PC-3 (cell line): Measurements from ENCODE around the gene SLC25A11. TPM values are rescaled to one million over a fixed set of nuclear protein-coding genes. Genes with fewer than 3 reads are reported as not detected.

Experiments used
- ATAC-seq: fragments of 200-7000 bp; cut with Tn5 transposase; 2 replicates; pipeline ENCODE4 v1.9.1; 2020; ENCODE audit warnings: mild to moderate bottlenecking, moderate library complexity
- BruUV-seq: library from RNA; stranded (reverse); fragments of 400-500 nt; replicated peaks from 2 replicates; lab custom pipeline; 2021; lab: Mats Ljungman, UMichigan
- CTCF ChIA-PET: fragments of 300-600 bp; sonication (Branson Sonifier 250); formaldehyde crosslinking; loops from one replicate; lab custom pipeline; 2022; ENCODE audit warnings: antibody characterized with exemption; lab: Charles Lee
- POLR2A ChIA-PET: fragments of 300-600 bp; sonication (Branson Sonifier 250); formaldehyde crosslinking; loops from one replicate; lab custom pipeline; 2022; ENCODE audit warnings: antibody characterized with exemption; ENCODE audit not compliant: unreplicated experiment; lab: Charles Lee
- DNase-seq: peaks from one replicate; pipeline ENCODE4 v3.0.0-alpha.2; 2015
- H2AFZ ChIP-seq: fragments of 300-600 bp; sonication (generic); 2 replicates; pipeline ENCODE4 v1.6.0; 2016; ENCODE audit warnings: antibody characterized with exemption, low read length
- H3F3A ChIP-seq: fragments of 300-600 bp; sonication (generic); one replicate; pipeline ENCODE4 v1.6.0; 2017; ENCODE audit warnings: antibody characterized with exemption, low read length, control low read depth, mild to moderate bottlenecking; ENCODE audit not compliant: unreplicated experiment
- H3K27ac ChIP-seq: fragments of 300-600 bp; sonication (generic); 2 replicates; pipeline ENCODE4 v1.5.1; 2016; ENCODE audit warnings: mild to moderate bottlenecking, low read length
- H3K27me3 ChIP-seq: fragments of 300-600 bp; sonication (generic); 2 replicates; pipeline ENCODE4 v1.6.1; 2016; ENCODE audit warnings: low read length, mixed read lengths
- H3K36me3 ChIP-seq: fragments of 300-600 bp; sonication (generic); 2 replicates; pipeline ENCODE4 v1.6.1; 2016; ENCODE audit warnings: low read depth, mixed run types, low read length, mixed read lengths
- H3K4me1 ChIP-seq: fragments of 300-600 bp; sonication (generic); 2 replicates; pipeline ENCODE4 v1.5.1; 2016; ENCODE audit warnings: low read length; ENCODE audit not compliant: insufficient read depth
- H3K4me2 ChIP-seq: fragments of 300-600 bp; sonication (generic); 2 replicates; pipeline ENCODE4 v1.6.0; 2016; ENCODE audit warnings: low read length
- H3K4me3 ChIP-seq: fragments of 300-600 bp; sonication (generic); 2 replicates; pipeline ENCODE4 v1.5.1; 2016; ENCODE audit warnings: mild to moderate bottlenecking, low read length, mixed read lengths
- H3K79me2 ChIP-seq: fragments of 300-600 bp; sonication (generic); 2 replicates; pipeline ENCODE4 v1.6.1; 2017; ENCODE audit warnings: low read length, mixed read lengths
- H3K9ac ChIP-seq: fragments of 300-600 bp; sonication (generic); 2 replicates; pipeline ENCODE4 v1.6.0; 2016; ENCODE audit warnings: mild to moderate bottlenecking, low read length
- H3K9me2 ChIP-seq: fragments of 300-600 bp; sonication (generic); replicated peaks from 2 replicates; pipeline ENCODE4 v1.6.1; 2016; ENCODE audit warnings: mixed run types, low read length, mixed read lengths
- H3K9me3 ChIP-seq: fragments of 300-600 bp; sonication (generic); 2 replicates; pipeline ENCODE4 v1.6.1; 2016; ENCODE audit warnings: low read length, mixed read lengths
- H4K20me1 ChIP-seq: fragments of 300-600 bp; sonication (generic); 2 replicates; pipeline ENCODE4 v1.6.1; 2016; ENCODE audit warnings: low read length, mixed read lengths
- CTCF ChIP-seq: fragments of 300-600 bp; sonication (generic); conservative IDR thresholded peaks from 2 replicates; pipeline ENCODE4 v1.5.1; 2017; ENCODE audit warnings: antibody characterized with exemption, low read depth, mild to moderate bottlenecking, low read length
- EZH2 ChIP-seq: fragments of 300-600 bp; sonication (generic); IDR thresholded peaks from one replicate; pipeline ENCODE4 v1.6.1; 2017; ENCODE audit warnings: antibody characterized with exemption, mild to moderate bottlenecking, low read length; ENCODE audit not compliant: unreplicated experiment
- EZH2phosphoT487 ChIP-seq: fragments of 300-600 bp; sonication (generic); IDR thresholded peaks from 2 replicates; pipeline ENCODE4 v1.6.1; 2018; ENCODE audit warnings: mild to moderate bottlenecking, antibody characterized with exemption, low read length, borderline replicate concordance
- intact Hi-C: fragments of 100-400 bp; cut with micrococcal nuclease; formaldehyde crosslinking; loops from 2 replicates; pipeline ENCODE4 v1.9.0; 2023
- total RNA-seq: library from RNA; depleted of rRNA; stranded (reverse); fragments of >200 nt; gene quantifications from 2 replicates; pipeline ENCODE4 v1.2.3, GENCODE V29; 2014

SLC25A11 gene
- total RNA-seq, 1 experiment from 2014 or later = 72.1 TPM

GRCh38 chr17:4913994-4914393, 25.9 kb downstream of the SLC25A11 start:
- ChIA-PET POLR2A (no interaction called here), CTCF (no interaction called here)
- intact Hi-C loops = no loop called here
- H3K4me3 ChIP-seq = no peak overlapping the region
- no peaks in the 10 kb centered on the region for H3F3A ChIP-seq
- H3K27me3 ChIP-seq = no peaks in the 10 kb centered on the region
- H4K20me1 ChIP-seq = no peaks in the 10 kb centered on the region
- TF ChIP-seq EZH2phosphoT487 = no peak
- TF ChIP-seq EZH2 = no peak
- no peak for TF ChIP-seq CTCF
- no TSS peak for BruUV-seq
- no peaks in the 10 kb centered on the region for H3K79me2 ChIP-seq
- no peak overlapping the region for H3K27ac ChIP-seq
- no peaks in the 10 kb centered on the region for H3K9me3 ChIP-seq
- no peak overlapping the region for H2AFZ ChIP-seq
- DNase-seq = peak; percentile 29
- no peaks in the 10 kb centered on the region for H3K36me3 ChIP-seq
- no peak for ATAC-seq
- H3K9me2 ChIP-seq = no peaks in the 10 kb centered on the region
- H3K4me2 ChIP-seq = no peak overlapping the region
- H3K9ac ChIP-seq = no peak overlapping the region
- H3K4me1 ChIP-seq = peaks cover 7% of the 10 kb centered on the region

DNA sequence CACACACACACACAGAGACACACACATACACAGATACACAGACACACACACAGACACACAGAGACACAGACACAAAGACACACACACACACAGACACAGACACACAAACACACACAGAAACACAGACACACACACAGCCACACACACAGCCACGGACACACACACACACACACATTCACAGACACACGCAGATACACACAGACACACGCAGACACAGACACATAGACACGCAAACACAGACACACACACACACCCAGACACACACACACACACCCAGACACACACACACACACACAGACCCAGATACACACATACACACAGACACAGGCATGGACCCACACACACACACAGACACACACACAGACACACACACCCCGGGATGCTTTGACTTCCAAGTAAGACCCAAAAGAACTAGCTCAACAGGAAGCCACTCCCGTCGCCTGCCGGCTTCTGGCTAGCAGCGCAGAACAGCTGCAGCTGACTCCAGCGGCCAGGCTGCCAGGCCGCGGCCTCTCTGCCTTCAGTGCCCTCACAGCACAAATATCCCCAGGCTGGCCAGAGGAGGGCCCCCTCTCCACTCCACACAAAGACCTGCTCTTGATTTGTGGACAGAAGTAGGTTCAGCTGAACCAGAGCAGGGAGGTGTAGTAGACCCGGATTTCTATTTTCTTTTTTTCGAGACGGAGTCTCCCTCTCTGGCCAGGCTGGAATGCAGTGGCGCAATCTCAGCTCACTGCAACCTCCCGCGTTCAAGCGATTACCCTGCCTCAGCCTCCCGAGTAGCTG, 30.9 kb downstream of the SLC25A11 start:
- no peaks in the 10 kb centered on the region for H3F3A ChIP-seq
- H3K4me3 ChIP-seq = no peak overlapping the region
- TF ChIP-seq CTCF = peak; percentile 71
- TF ChIP-seq EZH2 = no peak
- TF ChIP-seq EZH2phosphoT487 = no peak
- H3K79me2 ChIP-seq = no peaks in the 10 kb centered on the region
- H3K9me2 ChIP-seq = no peaks in the 10 kb centered on the region
- H3K4me1 ChIP-seq = peaks cover 7% of the 10 kb centered on the region
- no peak overlapping the region for H3K27ac ChIP-seq
- ATAC-seq (peak; percentile 97), DNase-seq (peak; percentile 85)
- no TSS peak for BruUV-seq
- no peaks in the 10 kb centered on the region for H3K36me3 ChIP-seq
- peak overlapping the region; percentile 65; the same call in 1 of the 2 replicates for H2AFZ ChIP-seq
- H3K9ac ChIP-seq = no peak overlapping the region
- H3K27me3 ChIP-seq = no peaks in the 10 kb centered on the region
- CTCF ChIA-PET = interaction anchor here (0.6 to 1.8 kb wide), 5 partner anchors 25 to 1953 kb away, joined by 3 to 18 read pairs (median 5); partner anchors contain the start of genes RNF167, SLC25A11 and SPAG7
- no peaks in the 10 kb centered on the region for H4K20me1 ChIP-seq
- no peaks in the 10 kb centered on the region for H3K9me3 ChIP-seq
- peak overlapping the region; percentile 10; the same call in 1 of the 2 replicates for H3K4me2 ChIP-seq
- POLR2A ChIA-PET = interaction anchor here (0.6 kb wide), 1 partner anchor 59 kb away, joined by 5 read pairs; the partner anchor contains the start of gene SPAG7
- intact Hi-C loops = loop anchor here (1.0 to 5.0 kb wide), 3 partner anchors 33 to 153 kb away; partner anchors contain the start of genes RNF167, SLC25A11 and SPAG7
